ENCODE results near the gene RIMBP3C.
"Not testable (repeated sequence)": the region's sequence is repeated elsewhere in the genome, so short reads cannot be mapped to it uniquely, and the experiment has no call there.

RIMBP3C gene

GRCh38 chr22:21570398-21570797 lies 19.1 kb upstream of the RIMBP3C start:
- H3K4me3 ChIP-seq (ENCODE audit: control insufficient read depth, low read depth, low read length), result no peak overlapping the region
- TF ChIP-seq CTCF (conservative IDR thresholded peaks at IDR 0.05; ENCODE audit: control insufficient read depth, insufficient read depth, low read depth, low read length), result no peak
- no peak for DNase-seq (ENCODE audit: low read depth)

- no peak for TF ChIP-seq CTCF (conservative IDR thresholded peaks at IDR 0.05; ENCODE audit: control insufficient read depth, insufficient read depth, low read depth, low read length)
- H3K4me3 ChIP-seq (ENCODE audit: control insufficient read depth, low read depth, low read length), result no peak overlapping the region
- no peak for DNase-seq (ENCODE audit: low read depth)
Observed at GRCh38 chr22:21569459-21570170, 18.4 kb upstream of the RIMBP3C start.

GRCh38 chr22:21569076-21569427 lies 17.8 kb upstream of the RIMBP3C start:
- H3K4me3 ChIP-seq (ENCODE audit: control insufficient read depth, low read depth, low read length), result peak overlapping the region; percentile 92
- DNase-seq (ENCODE audit: low read depth), result not testable (repeated sequence)

- peak overlapping the region; percentile 92 for H3K4me3 ChIP-seq (ENCODE audit: control insufficient read depth, low read depth, low read length)
- no peak for TF ChIP-seq CTCF (conservative IDR thresholded peaks at IDR 0.05; ENCODE audit: control insufficient read depth, insufficient read depth, low read depth, low read length)
- DNase-seq (ENCODE audit: low read depth), result no peak
Observed at GRCh38 chr22:21568347-21569075, 17.2 kb upstream of the RIMBP3C start.

GRCh38 chr22:21567456-21568346 lies 16.4 kb upstream of the RIMBP3C start, which contains the start of gene UBE2L3:
UBE2L3 (plus strand) TSS chr22:21567714; CDS start chr22:21567745, 31 bp downstream.
- H3K4me3 ChIP-seq (ENCODE audit: control insufficient read depth, low read depth, low read length), result peak within 1 kb of the TSS; percentile 92
- DNase-seq (ENCODE audit: low read depth), result peak; percentile 67
- TF ChIP-seq CTCF (conservative IDR thresholded peaks at IDR 0.05; ENCODE audit: control insufficient read depth, insufficient read depth, low read depth, low read length), result no peak

GRCh38 chr22:21564411-21564810 lies 13.2 kb upstream of the RIMBP3C start:
- TF ChIP-seq CTCF (conservative IDR thresholded peaks at IDR 0.05; ENCODE audit: control insufficient read depth, insufficient read depth, low read depth, low read length), result no peak
- DNase-seq (ENCODE audit: low read depth), result no peak
- H3K4me3 ChIP-seq (ENCODE audit: control insufficient read depth, low read depth, low read length), result no peak overlapping the region
